Retina (tissue), 1 donor: Measurements from ENCODE around the gene GPBAR1.
"Not testable (repeated sequence)": the region's sequence is repeated elsewhere in the genome, so short reads cannot be mapped to it uniquely, and the experiment has no call there.

Source experiments
- DNase-seq: peaks from one replicate; pipeline ENCODE4 v3.0.0-alpha.2; 2016

GPBAR1 gene

DNA sequence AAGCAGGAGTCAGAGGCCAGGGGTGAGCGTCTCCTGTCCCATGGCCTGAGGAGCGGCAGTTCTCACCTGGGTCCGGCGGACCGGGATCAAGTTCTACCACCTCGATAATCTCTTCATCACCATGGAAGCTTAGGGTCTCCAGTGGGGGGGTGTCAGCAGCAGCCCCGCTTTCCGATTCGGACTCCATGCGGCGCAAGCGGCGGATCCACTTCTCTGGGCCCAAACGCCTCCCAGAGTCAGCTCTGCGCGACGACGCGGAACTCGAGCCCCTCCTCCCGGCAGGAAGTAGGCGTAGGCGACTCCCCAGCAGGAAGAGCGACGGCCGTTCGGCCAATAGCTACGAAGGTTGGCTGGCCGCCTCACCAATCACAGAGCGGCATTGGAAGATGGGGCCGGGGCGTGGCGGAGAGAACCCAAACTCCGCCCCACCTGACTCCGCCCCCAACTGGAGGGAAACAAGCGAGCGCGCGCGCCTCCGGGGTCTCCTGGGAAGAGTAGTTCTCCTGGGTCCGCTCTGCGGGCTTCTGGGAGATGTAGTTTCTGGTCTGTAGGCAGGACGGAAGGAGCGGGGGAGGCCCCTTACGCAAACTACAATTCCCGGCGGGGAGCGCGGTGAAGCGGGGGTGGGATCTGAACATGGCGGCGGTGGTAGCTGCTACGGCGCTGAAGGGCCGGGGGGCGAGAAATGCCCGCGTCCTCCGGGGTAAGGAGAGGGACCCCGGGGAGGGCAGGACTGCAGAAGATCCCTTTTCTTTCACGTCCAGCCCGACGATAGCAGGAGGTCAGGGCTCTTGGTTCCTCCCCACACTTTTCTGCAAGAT lies 9.3 kb downstream of the GPBAR1 start, which contains the start of the genes AAMP and PNKD:
TSS of gene AAMP (minus strand) at position 238 of the 821 bp plus-strand sequence. CDS start at position 187, 51 bp downstream.
TSS of gene PNKD (plus strand) at position 620 of the 821 bp plus-strand sequence. CDS start at position 637, 17 bp downstream.
- DNase-seq: peak; percentile 100

DNA sequence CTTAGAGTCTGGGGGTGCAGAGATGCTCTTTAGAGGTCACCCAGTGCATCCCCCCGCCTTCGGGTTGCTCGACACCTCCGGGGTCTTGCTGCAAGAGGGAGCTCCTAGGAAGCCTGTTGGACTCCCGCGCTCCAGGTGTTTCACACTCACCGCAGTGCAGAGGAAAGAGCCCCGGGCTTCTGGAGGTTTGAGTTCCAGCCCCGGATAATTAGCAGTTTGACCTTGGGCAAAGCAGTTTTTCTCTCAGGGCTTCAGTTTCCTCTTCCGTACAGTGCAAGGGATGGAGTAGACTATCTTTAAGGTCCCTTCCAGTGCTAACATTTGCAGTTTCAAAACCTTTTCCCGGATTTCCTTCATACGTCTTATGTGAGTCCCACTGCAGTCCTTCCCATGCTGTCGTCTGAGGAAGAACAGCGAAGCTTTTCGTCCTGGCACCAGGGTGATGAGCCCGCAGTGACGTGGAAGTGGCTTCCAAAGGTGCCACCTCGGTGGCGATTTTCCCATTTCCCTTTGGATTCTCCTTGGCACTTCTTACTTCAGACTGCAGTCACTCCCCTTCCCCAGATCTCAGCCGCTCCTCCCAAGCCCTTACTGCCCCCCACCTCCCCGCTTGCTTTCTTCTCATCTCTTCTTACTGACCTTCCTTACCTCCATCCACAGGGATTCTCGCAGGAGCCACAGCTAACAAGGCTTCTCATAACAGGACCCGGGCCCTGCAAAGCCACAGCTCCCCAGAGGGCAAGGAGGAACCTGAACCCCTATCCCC lies 10.1 kb downstream of the GPBAR1 start:
- DNase-seq: no peak

GRCh38 chr2:218271487-218271797 lies 10.6 kb downstream of the GPBAR1 start:
- no peak for DNase-seq

DNA sequence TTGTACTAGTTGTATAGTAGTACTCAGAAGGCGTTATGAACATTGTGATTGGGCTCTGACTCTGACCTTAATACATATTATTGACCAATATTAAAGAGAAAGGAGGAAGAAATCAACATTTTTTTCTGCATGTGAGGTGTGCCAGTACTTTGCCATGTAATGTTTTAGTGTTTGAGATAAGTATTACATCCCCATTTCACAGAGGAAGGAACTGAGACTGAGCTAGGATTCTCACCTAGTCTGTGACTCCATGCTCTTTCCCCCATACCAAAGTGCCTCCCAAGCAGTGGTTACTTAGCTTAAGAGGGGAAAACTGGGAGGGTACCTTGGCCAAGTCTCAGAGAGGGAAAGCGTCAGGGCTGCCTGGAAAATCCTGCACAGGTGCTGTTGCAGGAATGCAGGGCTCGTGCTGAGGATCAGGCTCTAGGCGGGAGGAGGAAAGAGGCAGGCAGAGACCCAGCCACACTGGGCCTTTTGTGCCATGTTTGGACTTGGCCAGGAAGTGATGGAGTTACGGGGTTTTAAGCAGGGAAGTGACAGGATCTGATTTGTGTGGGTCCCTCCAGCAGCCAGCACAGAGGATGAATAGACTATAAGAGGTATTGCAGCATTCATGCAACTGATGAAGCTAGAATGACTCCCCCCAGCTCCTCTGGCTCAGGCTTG lies 11.2 kb downstream of the GPBAR1 start:
- no peak for DNase-seq

- DNase-seq: peak; percentile 76
Observed at GRCh38 chr2:218272531-218273212, 11.9 kb downstream of the GPBAR1 start.

- not testable (repeated sequence) for DNase-seq
Observed at GRCh38 chr2:218273214-218273907, 12.5 kb downstream of the GPBAR1 start.

DNA sequence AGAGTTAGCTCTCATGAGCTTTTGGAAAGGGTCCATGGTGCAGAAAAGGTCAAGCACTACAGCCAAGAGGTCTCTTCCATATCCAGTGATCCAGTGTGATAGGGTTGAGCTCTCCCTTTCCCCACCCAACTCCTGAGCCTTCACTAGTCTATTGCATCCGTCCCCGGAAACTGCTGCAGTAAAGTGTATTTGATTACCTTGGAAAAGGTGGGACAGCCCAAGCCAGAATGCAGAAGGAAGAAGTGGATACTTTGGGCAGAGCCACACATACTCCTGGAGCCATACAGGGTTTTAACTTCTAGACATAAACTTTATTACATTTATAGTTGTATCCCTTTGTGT lies 13.1 kb downstream of the GPBAR1 start:
- no peak for DNase-seq

DNA sequence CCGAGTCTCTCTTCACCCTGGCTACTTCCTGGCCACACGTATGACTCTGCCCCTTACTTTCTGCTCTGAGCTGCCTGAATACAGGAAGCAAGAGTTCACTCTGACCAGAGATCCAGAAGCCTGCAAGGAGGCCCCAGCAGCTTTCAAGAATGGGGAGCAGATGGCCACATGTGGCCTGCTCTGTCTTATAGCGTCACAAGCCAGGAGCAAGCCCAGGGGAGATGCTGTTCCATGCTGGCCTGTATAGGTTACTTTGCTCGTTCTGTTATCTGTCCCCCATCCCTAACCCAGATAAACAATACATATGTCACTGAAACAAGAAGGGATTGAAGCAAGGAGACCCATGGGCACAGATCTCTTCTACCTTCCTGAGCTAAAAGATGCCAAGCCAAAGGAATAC lies 13.8 kb downstream of the GPBAR1 start:
- DNase-seq: no peak

GRCh38 chr2:218275371-218276072 lies 14.7 kb downstream of the GPBAR1 start:
- no peak for DNase-seq

DNA sequence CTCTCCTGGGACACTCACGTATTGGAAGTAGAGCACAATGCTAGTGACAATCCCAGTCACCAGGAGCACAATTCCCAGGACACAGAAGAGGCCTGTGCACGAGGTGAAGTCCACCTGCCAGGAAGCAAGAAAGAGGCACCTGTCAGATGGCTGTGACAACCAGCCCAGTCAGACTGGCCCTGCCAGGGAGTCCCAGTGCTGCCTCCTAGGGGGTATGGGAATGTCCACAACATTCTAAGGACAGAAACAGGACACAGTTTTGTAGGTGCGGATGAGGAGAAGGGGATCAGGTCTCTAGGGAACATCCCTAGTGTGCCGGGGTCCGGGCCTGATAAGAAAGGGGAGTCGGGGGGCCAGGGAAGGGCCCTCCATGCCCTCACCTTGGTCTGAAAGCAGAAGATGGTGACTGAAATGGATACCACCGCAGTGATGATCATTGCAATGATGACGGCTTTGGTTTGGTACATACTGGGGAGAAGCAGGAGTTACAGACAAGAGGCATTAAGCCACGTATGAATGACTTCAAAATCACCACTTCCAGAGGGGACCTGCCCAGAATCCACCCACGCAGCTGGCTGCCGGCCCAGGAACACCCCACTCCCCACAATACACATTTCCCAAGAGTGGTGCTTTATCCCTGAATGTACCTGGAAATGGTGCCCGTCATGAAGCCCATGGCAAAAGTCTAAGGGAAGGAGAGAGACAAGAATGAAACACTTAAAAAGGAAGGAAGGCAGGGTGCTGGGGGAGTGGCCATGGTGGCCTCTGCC lies 16.4 kb downstream of the GPBAR1 start:
- no peak for DNase-seq

DNA sequence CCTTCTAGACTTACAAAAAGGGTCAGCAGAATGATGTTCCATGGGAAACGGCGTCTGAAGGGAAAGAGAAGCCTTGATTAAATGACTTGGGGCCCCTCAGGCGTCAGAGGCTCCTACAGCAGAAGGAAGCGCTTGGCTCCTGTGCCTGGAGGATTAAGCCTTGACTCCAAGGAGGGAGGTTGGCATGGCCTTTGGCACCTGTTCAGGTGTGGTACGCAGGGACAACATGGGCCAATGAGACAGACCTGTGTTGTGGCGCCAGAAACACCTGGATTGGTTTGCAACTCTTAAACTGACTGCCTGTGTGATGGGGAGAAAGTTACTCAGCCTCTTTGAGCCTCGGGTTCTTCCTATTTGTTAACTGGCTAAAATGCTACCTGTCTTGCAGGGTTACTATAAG lies 17.1 kb downstream of the GPBAR1 start:
- no peak for DNase-seq

GRCh38 chr2:218278531-218279360 lies 17.9 kb downstream of the GPBAR1 start:
- DNase-seq: no peak

DNA sequence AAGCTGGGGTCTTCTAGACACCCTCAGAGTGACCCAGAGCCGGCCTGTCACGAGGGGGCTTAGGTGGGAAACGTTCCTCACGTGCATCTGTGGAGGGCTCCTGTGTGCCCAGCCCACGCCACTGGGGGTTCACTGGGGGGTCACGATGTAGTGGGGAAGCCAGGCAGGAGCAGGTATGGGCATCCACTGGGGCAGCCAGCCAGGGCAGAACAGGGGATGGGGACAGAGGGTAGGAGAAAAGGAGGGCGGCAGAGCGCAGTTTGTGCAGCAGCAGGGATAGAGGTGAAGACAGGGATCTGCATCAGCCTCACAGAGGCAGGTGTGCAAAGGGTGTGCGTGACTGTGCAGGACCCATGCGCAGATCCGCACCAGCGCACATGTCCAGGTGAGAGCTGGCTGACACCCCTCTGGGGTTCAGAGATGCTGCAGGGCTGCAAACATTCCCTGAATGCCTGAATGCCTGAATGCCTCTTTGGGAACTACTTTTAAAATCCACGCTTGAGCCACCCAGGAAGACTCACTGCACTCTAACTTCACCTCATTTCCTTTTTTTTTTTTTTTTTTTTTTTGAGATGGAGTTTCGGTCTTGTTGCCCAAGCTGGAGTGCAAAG lies 19.6 kb downstream of the GPBAR1 start:
- no peak for DNase-seq

DNA sequence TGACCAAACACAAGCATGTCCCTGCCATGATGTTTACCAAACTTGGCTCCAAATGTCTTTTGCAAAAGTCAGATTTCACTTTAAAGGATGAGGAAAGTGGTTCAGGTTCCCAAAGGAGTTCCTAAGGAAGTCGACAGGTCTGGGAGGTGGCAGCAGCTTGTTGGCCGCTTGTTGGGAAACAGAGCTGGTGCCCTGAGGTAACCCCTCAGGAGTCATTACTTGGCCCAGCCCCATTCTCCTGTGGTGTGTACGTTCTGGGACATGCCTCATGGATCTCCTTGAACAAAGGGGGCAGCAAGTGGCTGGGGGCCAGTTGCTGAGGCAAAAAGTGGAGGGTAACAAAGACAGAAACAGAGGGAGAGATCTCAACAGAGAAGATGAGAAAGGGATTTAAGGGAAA lies 20.6 kb downstream of the GPBAR1 start:
- DNase-seq: no peak

- DNase-seq: no peak
Observed at GRCh38 chr2:218282173-218282991, 21.6 kb downstream of the GPBAR1 start.

DNA sequence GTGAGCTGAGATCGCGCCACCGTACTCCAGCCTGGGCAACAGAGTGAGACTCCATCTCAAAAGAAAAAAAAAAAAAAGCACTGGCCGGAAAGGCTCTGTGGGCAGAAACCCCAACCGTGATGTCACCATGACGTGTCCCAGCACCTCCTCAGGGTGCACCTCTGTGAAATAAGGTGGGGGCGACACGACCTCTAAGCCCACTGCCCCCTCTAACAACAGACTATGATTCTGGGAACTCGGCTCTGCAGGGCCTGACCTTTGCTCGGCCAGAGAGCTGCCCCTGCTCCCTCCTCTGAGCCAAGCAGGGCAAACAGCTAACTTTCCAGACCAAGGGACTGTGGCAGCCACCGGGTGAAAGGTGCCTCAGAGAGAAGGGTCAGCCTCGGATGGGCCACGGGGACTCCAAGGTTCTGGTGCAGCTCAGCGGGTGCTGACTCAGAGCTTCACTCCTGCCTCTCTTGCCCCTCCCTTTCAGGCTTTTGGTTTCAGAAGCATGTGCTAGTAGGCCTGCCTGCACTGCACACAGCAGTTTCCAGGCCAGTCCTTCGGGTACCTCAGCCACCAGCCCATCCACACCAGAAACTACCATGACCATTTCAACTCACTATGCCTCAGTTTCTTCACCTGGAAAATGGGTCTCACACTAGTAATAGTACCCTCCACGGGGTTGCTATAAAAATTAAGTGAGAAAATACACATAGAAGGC lies 23.4 kb downstream of the GPBAR1 start:
- no peak for DNase-seq

- no peak for DNase-seq
Observed at GRCh38 chr2:218285604-218286003, 24.8 kb downstream of the GPBAR1 start.
